Spleen (tissue), 7 donors: ENCODE data around the gene ROR1.

Experiments used
- CTCF ChIP-seq, 11 experiments: fragments of 200-600 bp in 7 of 11; fragments of 450-650 bp in 4 of 11; sonication (generic) in 4 of 11; IDR thresholded peaks in 8 of 11; conservative IDR thresholded peaks in 3 of 11; 1 replicate in 7 of 11; 2 replicates in 4 of 11; pipeline versions ENCODE4 v1.4.0 to v1.8.0; 2016 to 2021; ENCODE audit warnings: antibody characterized with exemption in 11 of 11, inconsistent platforms in 4 of 11, mild to moderate bottlenecking in 1 of 11
- POLR2A ChIP-seq, 3 donors: fragments of 450-650 bp; IDR thresholded peaks; one replicate each; pipeline ENCODE4 v1.5.1; 2017; ENCODE audit warnings: antibody characterized with exemption in 3 of 3, mild to moderate bottlenecking in 1 of 3
- donor health status: DM: no; HTN: no; CAD: no; lungs with moderate emphysema.
- donor health status: DM: no; HTN: no; CAD: no.
- donor health status: DM: no; HTN: no; CAD: no.

GRCh38 chr1:63819795-63820194 lies 46.0 kb downstream of the ROR1 start:
- TF ChIP-seq CTCF (IDR thresholded peaks at IDR 0.05 in 8 of 11, conservative IDR thresholded peaks at IDR 0.05 in 3 of 11) = no peak
- no peak for TF ChIP-seq POLR2A (IDR thresholded peaks at IDR 0.05)
